A549 (cell line): ENCODE data around the gene DPCD. TPM values are rescaled to one million over a fixed set of nuclear protein-coding genes. Genes with fewer than 3 reads are reported as not detected.

ENCODE experiments used
- ATAC-seq, 2 experiments: fragments of 200-7000 bp in 1 of 2; fragments of >200 bp in 1 of 2; cut with Nextera tagmentation in 1 of 2; cut with Tn5 transposase in 1 of 2; 3 replicates each; pipeline versions ENCODE4 v1.8.0 to v1.9.1; 2018 to 2020; ENCODE audit warnings: mild to moderate bottlenecking in 1 of 2, moderate library complexity in 1 of 2
- CTCF ChIA-PET: fragments of 300-600 bp; sonication (Branson Sonifier 250); formaldehyde crosslinking; extraction: SDS; loops from one replicate; lab custom pipeline; 2021; ENCODE audit warnings: antibody characterized with exemption, inconsistent platforms; lab: Yijun Ruan, JAX
- POLR2A ChIA-PET: fragments of 350-600 bp; formaldehyde crosslinking; extraction: SDS; loops from one replicate; lab custom pipeline; 2021; ENCODE audit warnings: antibody characterized with exemption, inconsistent platforms; lab: Yijun Ruan, JAX
- DNase-seq, 2 experiments: peaks; one replicate each; pipeline versions ENCODE4 v3.0.0 to v3.0.0-alpha.2; 2011 to 2016; ENCODE audit warnings: low read depth in 1 of 2, low spot score in 1 of 2
- FAIRE-seq: peaks from 2 replicates; lab custom pipeline; 2011; peaks lifted over from hg19 to GRCh38; lab: Jason Lieb, UNC
- H3K27ac ChIP-seq, 2 experiments: fragments of >200 bp; sonication (Bioruptor Twin); formaldehyde crosslinking; 3 replicates each; pipeline ENCODE4 v1.5.1; 2016 to 2017
- H3K4me1 ChIP-seq: fragments of >200 bp; sonication (Bioruptor Twin); formaldehyde crosslinking; 3 replicates; pipeline ENCODE4 v1.6.1; 2016
- H3K4me2 ChIP-seq: fragments of >200 bp; sonication (Bioruptor Twin); formaldehyde crosslinking; 3 replicates; pipeline ENCODE4 v1.6.1; 2016
- H3K4me3 ChIP-seq: fragments of >200 bp; sonication (Bioruptor Twin); formaldehyde crosslinking; 3 replicates; pipeline ENCODE4 v1.5.1; 2016
- H3K9me3 ChIP-seq: fragments of >200 bp; sonication (Bioruptor Twin); formaldehyde crosslinking; 3 replicates; pipeline ENCODE4 v1.6.1; 2016
- BHLHE40 ChIP-seq: IDR thresholded peaks from 2 replicates; pipeline ENCODE4 v1.6.1; 2012; ENCODE audit warnings: low read depth, low read length, inconsistent platforms
- CEBPB ChIP-seq, 2 experiments: fragments of >200 bp in 1 of 2; sonication (Bioruptor Twin) in 1 of 2; formaldehyde crosslinking in 1 of 2; IDR thresholded peaks; 2 replicates each; pipeline ENCODE4 v1.6.1; 2012 to 2016
- CHD4 ChIP-seq: fragments of 200-600 bp; sonication (generic); IDR thresholded peaks from 2 replicates; pipeline ENCODE4 v1.6.1; 2016; ENCODE audit warnings: antibody characterized with exemption, mild to moderate bottlenecking, borderline replicate concordance
- EHF ChIP-seq: fragments of 250-450 bp; sonication (Bioruptor Pico); IDR thresholded peaks from 2 replicates; pipeline ENCODE4 v1.5.0; 2020; ENCODE audit warnings: mild to moderate bottlenecking
- EHMT2 ChIP-seq: fragments of 200-600 bp; sonication (generic); IDR thresholded peaks from 2 replicates; pipeline ENCODE4 v1.6.1; 2016; ENCODE audit warnings: antibody characterized with exemption, low read depth, mild to moderate bottlenecking, moderate library complexity
- FOSB ChIP-seq: fragments of 250-450 bp; sonication (Bioruptor Pico); IDR thresholded peaks from 2 replicates; pipeline ENCODE4 v1.5.0; 2020; ENCODE audit warnings: mild to moderate bottlenecking, moderate library complexity
- FOSL2 ChIP-seq, 2 experiments: fragments of 450-650 bp in 1 of 2; fragments of >200 bp in 1 of 2; sonication (Bioruptor Twin) in 1 of 2; formaldehyde crosslinking; IDR thresholded peaks; 2 replicates each; pipeline versions ENCODE4 v1.5.0 to v1.6.1; 2016 to 2020; ENCODE audit warnings: mild to moderate bottlenecking in 1 of 2, moderate library complexity in 1 of 2
- FOXS1 ChIP-seq: fragments of 250-450 bp; sonication (Bioruptor Pico); IDR thresholded peaks from 2 replicates; pipeline ENCODE4 v1.5.0; 2020; ENCODE audit warnings: mild to moderate bottlenecking, moderate library complexity
- HDAC2 ChIP-seq: fragments of 200-600 bp; sonication (generic); IDR thresholded peaks from 2 replicates; pipeline ENCODE4 v1.6.1; 2016
- HEYL ChIP-seq: fragments of 250-450 bp; sonication (Bioruptor Pico); IDR thresholded peaks from 2 replicates; pipeline ENCODE4 v1.8.0; 2021; ENCODE audit warnings: mild to moderate bottlenecking, moderate library complexity
- HOXA7 ChIP-seq: fragments of 250-450 bp; sonication (Bioruptor Pico); IDR thresholded peaks from 2 replicates; pipeline ENCODE4 v1.5.0; 2020; ENCODE audit warnings: mild to moderate bottlenecking, moderate library complexity
- JUNB ChIP-seq: fragments of >200 bp; sonication (Bioruptor Twin); formaldehyde crosslinking; IDR thresholded peaks from 2 replicates; pipeline ENCODE4 v1.6.1; 2016
- KDM1A ChIP-seq: fragments of 200-600 bp; sonication (generic); IDR thresholded peaks from 2 replicates; pipeline ENCODE4 v1.6.1; 2016; ENCODE audit warnings: low read depth, mild to moderate bottlenecking
- KDM5A ChIP-seq: fragments of 200-600 bp; sonication (generic); IDR thresholded peaks from 2 replicates; pipeline ENCODE4 v1.6.1; 2016; ENCODE audit warnings: antibody characterized with exemption, mild to moderate bottlenecking
- MAFK ChIP-seq: fragments of 450-650 bp; IDR thresholded peaks from 2 replicates; pipeline ENCODE4 v1.6.1; 2014; ENCODE audit not compliant: partially characterized antibody
- MYC ChIP-seq: IDR thresholded peaks from 2 replicates; pipeline ENCODE4 v1.6.1; 2012; ENCODE audit warnings: mild to moderate bottlenecking, inconsistent platforms, low read length, improper control_type of control experiment, borderline replicate concordance
- PHF8 ChIP-seq: fragments of 200-600 bp; sonication (generic); IDR thresholded peaks from 2 replicates; pipeline ENCODE4 v1.6.1; 2016; ENCODE audit warnings: low read depth, mild to moderate bottlenecking, antibody characterized with exemption, moderate library complexity, borderline replicate concordance
- POLR2A ChIP-seq: IDR thresholded peaks from 2 replicates; pipeline ENCODE4 v1.6.1; 2012; ENCODE audit warnings: mild to moderate bottlenecking, low read length
- RAD21 ChIP-seq, 2 experiments: fragments of >200 bp in 1 of 2; sonication (Bioruptor Twin) in 1 of 2; formaldehyde crosslinking in 1 of 2; IDR thresholded peaks in 1 of 2; conservative IDR thresholded peaks in 1 of 2; 2 replicates in 1 of 2; 3 replicates in 1 of 2; pipeline ENCODE4 v1.6.1; 2012 to 2018; ENCODE audit warnings: inconsistent platforms in 1 of 2
- RFX5 ChIP-seq: fragments of 450-650 bp; IDR thresholded peaks from 2 replicates; pipeline ENCODE4 v1.7.1; 2014; ENCODE audit warnings: antibody characterized with exemption, mild to moderate bottlenecking, moderate library complexity
- RNF2 ChIP-seq: fragments of 200-600 bp; sonication (generic); IDR thresholded peaks from 2 replicates; pipeline ENCODE4 v1.6.1; 2016; ENCODE audit warnings: low read depth, mild to moderate bottlenecking, antibody characterized with exemption, moderate library complexity, borderline replicate concordance
- ZNF302 ChIP-seq: fragments of 250-450 bp; sonication (Bioruptor Pico); IDR thresholded peaks from 2 replicates; pipeline ENCODE4 v1.9.0; 2021; ENCODE audit warnings: inconsistent platforms, mild to moderate bottlenecking, moderate library complexity
- ZSCAN20 ChIP-seq: fragments of 250-450 bp; sonication (Bioruptor Pico); IDR thresholded peaks from 2 replicates; pipeline ENCODE4 v1.8.0; 2022; ENCODE audit warnings: mild to moderate bottlenecking, moderate library complexity
- WGBS: methylation state at CpG from one replicate; pipeline ENCODE4 v1.1.6; 2017; ENCODE audit errors: missing lambda C conversion rate; 5-methylcytosine and 5-hydroxymethylcytosine counted together
- polyA plus RNA-seq, 4 experiments: library from polyadenylated mRNA; depleted of rRNA in 3 of 4; stranded (reverse); fragments of >200 nt; fragmentation: RNase III in 1 of 4; extraction: RNeasy Plus Mini Kit Qiagen cat#74134 plus additional on column Dnase treatment in 1 of 4; gene quantifications; 2 replicates in 3 of 4; 3 replicates in 1 of 4; pipeline ENCODE4 v1.2.3, GENCODE V29; 2011 to 2017
- TF ChIP-seq, protein P1 (sequence below): IDR thresholded peaks from 2 replicates; pipeline ENCODE4 v1.6.1; 2012
- TF ChIP-seq, protein P2 (sequence below): fragments of 250-450 bp; sonication (Bioruptor Pico); IDR thresholded peaks from 2 replicates; pipeline ENCODE4 v1.5.0; 2020; ENCODE audit warnings: low read depth, mild to moderate bottlenecking, moderate library complexity
- TF ChIP-seq, protein P3 (sequence below): fragments of 150-350 bp; IDR thresholded peaks from 2 replicates; pipeline ENCODE4 v1.6.1; 2014; ENCODE audit warnings: low read depth, mild to moderate bottlenecking, low read length
- TF ChIP-seq, protein P4 (sequence below): IDR thresholded peaks from 2 replicates; pipeline ENCODE4 v1.6.1; 2012; ENCODE audit warnings: low read depth, borderline replicate concordance
- TF ChIP-seq, protein P5 (sequence below): fragments of >200 bp; sonication (Bioruptor Twin); formaldehyde crosslinking; IDR thresholded peaks from 3 replicates; pipeline ENCODE4 v1.6.1; 2016

The DPCD gene
- polyA plus RNA-seq, 2 of the 4 experiments (the other 2 are of a cell fraction) = 37.4 to 40.8 TPM

DNA sequence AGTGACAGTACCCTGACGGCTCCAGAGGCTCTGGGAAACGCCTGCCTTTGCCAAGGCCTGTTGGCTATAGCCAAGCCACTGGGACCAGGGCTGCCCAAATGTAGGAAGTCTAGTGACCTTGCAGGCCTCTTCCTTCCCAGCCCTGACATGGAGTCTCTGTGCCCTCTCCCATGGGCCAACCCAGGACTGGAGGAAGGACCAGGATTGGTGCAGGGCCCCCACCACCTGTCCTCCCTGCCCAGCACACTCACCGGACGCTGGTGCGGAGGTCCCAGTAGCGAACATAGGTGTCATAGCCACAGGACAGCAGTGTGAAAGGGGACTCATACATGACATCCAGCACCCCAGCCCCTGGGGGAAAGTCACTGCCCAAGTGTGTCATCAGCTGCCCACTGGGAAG, 24.0 kb downstream of the DPCD start:
- Histone ChIP-seq H3K9me3 (no peaks in the 10 kb centered on the region), H3K4me2 (no peak overlapping the region), H3K27ac (no peak overlapping the region), H3K4me1 (no peaks in the 10 kb centered on the region), H3K4me3 (no peak overlapping the region)
- TF ChIP-seq, protein P1, sequence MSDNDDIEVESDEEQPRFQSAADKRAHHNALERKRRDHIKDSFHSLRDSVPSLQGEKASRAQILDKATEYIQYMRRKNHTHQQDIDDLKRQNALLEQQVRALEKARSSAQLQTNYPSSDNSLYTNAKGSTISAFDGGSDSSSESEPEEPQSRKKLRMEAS = no peak
- TF ChIP-seq ZSCAN20 (CRISPR knock-in tag) (no peak), KDM5A (no peak), RFX5 (no peak), FOSB (no peak), POLR2A (no peak), MAFK (no peak), PHF8 (no peak), HOXA7 (CRISPR knock-in tag) (no peak), MYC (no peak), CEBPB (IDR thresholded peaks at IDR 0.05) (no peak)
- TF ChIP-seq, protein P2, sequence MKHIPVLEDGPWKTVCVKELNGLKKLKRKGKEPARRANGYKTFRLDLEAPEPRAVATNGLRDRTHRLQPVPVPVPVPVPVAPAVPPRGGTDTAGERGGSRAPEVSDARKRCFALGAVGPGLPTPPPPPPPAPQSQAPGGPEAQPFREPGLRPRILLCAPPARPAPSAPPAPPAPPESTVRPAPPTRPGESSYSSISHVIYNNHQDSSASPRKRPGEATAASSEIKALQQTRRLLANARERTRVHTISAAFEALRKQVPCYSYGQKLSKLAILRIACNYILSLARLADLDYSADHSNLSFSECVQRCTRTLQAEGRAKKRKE (CRISPR knock-in tag) = no peak
- CTCF ChIA-PET = interaction anchor here (0.8 to 2.7 kb wide), 2 partner anchors 9 to 42 kb away, joined by 3 to 11 read pairs; no protein-coding TSS in a partner anchor
- DNase-seq = no peak
- POLR2A ChIA-PET = no interaction called here
- ATAC-seq = no peak
- FAIRE-seq = no peak
- 97% methylated on average over 6 of the region's 6 CpGs for WGBS

DNA sequence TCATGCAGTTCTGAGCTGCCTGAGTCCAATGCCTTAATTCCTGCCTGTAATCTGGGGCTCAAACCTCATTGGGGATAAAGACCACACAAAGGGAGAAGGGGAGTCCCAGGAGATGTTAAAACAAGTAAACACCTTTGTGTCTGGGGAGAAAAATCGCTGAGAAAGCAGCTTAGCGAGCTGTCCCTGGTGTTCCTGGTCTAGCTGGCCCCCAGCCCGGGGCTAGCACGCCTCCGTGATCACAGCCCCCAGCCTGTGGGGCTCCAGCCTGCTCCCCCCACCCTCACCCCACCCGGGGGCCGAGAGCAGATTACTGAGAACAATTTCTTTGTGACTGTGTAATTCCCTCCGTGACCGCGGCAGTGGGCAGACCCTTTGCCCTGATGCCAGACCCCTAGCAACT, 24.8 kb downstream of the DPCD start:
- no peak overlapping the region for H3K4me3 ChIP-seq
- 85% methylated on average over 9 of the region's 10 CpGs for WGBS
- POLR2A ChIA-PET = no interaction called here
- H3K9me3 ChIP-seq = no peaks in the 10 kb centered on the region
- no peak overlapping the region for H3K4me2 ChIP-seq
- ATAC-seq (no peak), DNase-seq (no peak), FAIRE-seq (no peak)
- H3K27ac ChIP-seq = no peak overlapping the region
- no peak for TF ChIP-seq KDM1A
- TF ChIP-seq CHD4 = no peak
- H3K4me1 ChIP-seq = no peaks in the 10 kb centered on the region
- CTCF ChIA-PET = interaction anchor here (0.8 to 2.7 kb wide), 2 partner anchors 10 to 43 kb away, joined by 3 to 11 read pairs; no protein-coding TSS in a partner anchor

DNA sequence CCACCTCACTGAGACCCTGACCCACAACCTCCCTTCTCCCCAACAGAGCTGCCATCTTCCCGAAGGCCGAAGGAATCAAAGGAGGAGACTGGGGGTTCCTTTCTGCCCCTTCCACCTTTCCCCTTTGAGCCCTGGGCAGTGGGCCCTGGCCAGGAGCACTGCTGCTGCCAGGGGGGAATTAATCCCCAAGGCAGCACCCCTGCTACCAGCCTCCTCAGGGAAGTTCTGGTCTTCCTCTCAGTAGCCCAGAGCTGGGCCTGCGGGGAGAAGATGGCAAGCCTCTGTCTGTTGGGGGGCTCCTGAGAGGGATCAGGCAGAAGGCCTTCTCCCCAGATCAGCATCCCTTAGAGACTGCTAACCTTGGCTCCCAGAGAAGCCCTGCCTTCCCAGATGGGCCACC, 25.5 kb downstream of the DPCD start:
- CTCF ChIA-PET = interaction anchor here (2.7 kb wide), 1 partner anchor 11 kb away, joined by 11 read pairs; no protein-coding TSS in a partner anchor
- DNase-seq = no peak
- no peak for FAIRE-seq
- POLR2A ChIA-PET = no interaction called here
- 83% methylated on average over 2 of the region's 3 CpGs for WGBS
- Histone ChIP-seq H3K27ac (no peak overlapping the region), H3K4me1 (no peaks in the 10 kb centered on the region), H3K4me2 (no peak overlapping the region), H3K4me3 (no peak overlapping the region), H3K9me3 (no peaks in the 10 kb centered on the region)
- TF ChIP-seq FOSL2 (IDR thresholded peaks at IDR 0.05) = no peak
- TF ChIP-seq FOSL2 (CRISPR knock-in tag; IDR thresholded peaks at IDR 0.05) = no peak
- TF ChIP-seq, protein P3, sequence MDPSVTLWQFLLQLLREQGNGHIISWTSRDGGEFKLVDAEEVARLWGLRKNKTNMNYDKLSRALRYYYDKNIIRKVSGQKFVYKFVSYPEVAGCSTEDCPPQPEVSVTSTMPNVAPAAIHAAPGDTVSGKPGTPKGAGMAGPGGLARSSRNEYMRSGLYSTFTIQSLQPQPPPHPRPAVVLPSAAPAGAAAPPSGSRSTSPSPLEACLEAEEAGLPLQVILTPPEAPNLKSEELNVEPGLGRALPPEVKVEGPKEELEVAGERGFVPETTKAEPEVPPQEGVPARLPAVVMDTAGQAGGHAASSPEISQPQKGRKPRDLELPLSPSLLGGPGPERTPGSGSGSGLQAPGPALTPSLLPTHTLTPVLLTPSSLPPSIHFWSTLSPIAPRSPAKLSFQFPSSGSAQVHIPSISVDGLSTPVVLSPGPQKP = no peak
- TF ChIP-seq EHMT2 = no peak
- TF ChIP-seq FOXS1 = no peak
- no peak for TF ChIP-seq RNF2
- no peak for TF ChIP-seq KDM1A
- TF ChIP-seq, protein P2 (CRISPR knock-in tag) = no peak
- TF ChIP-seq HEYL (CRISPR knock-in tag) = no peak
- TF ChIP-seq, protein P4, sequence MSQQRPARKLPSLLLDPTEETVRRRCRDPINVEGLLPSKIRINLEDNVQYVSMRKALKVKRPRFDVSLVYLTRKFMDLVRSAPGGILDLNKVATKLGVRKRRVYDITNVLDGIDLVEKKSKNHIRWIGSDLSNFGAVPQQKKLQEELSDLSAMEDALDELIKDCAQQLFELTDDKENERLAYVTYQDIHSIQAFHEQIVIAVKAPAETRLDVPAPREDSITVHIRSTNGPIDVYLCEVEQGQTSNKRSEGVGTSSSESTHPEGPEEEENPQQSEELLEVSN = no peak
- TF ChIP-seq ZNF302 = no peak
- no peak for TF ChIP-seq EHF (CRISPR knock-in tag)
- TF ChIP-seq RAD21 (conservative IDR thresholded peaks at IDR 0.05 in 1 of 2, IDR thresholded peaks at IDR 0.05 in 1 of 2) = no peak
- TF ChIP-seq, protein P5, sequence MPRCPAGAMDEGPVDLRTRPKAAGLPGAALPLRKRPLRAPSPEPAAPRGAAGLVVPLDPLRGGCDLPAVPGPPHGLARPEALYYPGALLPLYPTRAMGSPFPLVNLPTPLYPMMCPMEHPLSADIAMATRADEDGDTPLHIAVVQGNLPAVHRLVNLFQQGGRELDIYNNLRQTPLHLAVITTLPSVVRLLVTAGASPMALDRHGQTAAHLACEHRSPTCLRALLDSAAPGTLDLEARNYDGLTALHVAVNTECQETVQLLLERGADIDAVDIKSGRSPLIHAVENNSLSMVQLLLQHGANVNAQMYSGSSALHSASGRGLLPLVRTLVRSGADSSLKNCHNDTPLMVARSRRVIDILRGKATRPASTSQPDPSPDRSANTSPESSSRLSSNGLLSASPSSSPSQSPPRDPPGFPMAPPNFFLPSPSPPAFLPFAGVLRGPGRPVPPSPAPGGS = no peak
- no peak for TF ChIP-seq JUNB
- TF ChIP-seq HDAC2 = no peak
- TF ChIP-seq BHLHE40 = no peak
- ATAC-seq = no peak
